Muscle of back (tissue), 11 donors: ENCODE data around the gene EIF4E1B. TPM values are rescaled to one million over a fixed set of nuclear protein-coding genes. Genes with fewer than 3 reads are reported as not detected.
A peak's percentile ranks its signal among the peaks of the same experiment; 100 is the strongest.

ENCODE experiments used
- DNase-seq, 3 donors: peaks; one replicate each; pipeline versions ENCODE4 v3.0.0 to v3.0.0-alpha.2; 2013
- polyA plus RNA-seq, 10 donors: library from polyadenylated mRNA; unstranded; fragments of 120-200 nt; gene quantifications; one replicate each; pipeline ENCODE4 v1.2.1, GENCODE V29; 2013; ENCODE audit not compliant: insufficient read length in 10 of 10

The EIF4E1B gene
- polyA plus RNA-seq, 10 donors, result 0.05 to 0.17 TPM; not detected in 8

DNA sequence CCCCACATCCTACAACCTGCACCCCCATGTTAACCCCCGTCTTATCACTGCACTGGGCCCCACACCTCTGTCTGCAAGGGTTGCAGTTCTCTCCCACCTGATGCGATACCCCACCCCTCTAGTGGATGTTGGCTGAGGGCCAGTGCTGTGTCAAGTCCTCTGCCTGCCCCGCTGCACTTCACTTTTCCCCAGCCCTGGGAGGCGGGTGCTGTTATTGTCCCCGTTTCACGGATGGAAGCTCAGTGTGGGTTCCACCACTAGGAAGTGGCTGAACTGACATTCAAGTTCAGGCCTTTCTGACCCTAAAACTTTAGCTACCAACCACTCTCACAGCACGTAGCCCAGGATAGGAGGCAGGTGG, 3.6 kb upstream of the EIF4E1B start:
- DNase-seq, result no peak

DNA sequence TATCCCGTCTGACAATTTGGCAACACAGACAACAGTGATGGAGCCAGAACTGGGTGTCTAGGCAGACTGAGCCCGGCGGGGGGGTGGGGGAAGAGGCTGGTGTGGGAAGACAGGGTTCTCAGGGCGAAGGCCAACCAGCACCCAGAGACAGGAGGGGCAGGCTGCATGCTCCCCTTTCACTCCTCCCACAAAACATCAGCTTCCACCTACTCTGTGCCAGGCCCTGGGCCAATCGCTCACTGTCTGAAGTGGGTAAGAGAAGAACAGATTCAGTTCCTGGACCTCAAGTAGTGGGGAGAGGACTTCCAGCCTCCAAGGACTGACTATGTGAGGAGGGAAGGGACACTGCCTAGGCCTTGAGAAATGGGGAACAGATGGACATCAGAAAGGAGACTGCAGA, 2.9 kb upstream of the EIF4E1B start:
- no peak for DNase-seq

DNA sequence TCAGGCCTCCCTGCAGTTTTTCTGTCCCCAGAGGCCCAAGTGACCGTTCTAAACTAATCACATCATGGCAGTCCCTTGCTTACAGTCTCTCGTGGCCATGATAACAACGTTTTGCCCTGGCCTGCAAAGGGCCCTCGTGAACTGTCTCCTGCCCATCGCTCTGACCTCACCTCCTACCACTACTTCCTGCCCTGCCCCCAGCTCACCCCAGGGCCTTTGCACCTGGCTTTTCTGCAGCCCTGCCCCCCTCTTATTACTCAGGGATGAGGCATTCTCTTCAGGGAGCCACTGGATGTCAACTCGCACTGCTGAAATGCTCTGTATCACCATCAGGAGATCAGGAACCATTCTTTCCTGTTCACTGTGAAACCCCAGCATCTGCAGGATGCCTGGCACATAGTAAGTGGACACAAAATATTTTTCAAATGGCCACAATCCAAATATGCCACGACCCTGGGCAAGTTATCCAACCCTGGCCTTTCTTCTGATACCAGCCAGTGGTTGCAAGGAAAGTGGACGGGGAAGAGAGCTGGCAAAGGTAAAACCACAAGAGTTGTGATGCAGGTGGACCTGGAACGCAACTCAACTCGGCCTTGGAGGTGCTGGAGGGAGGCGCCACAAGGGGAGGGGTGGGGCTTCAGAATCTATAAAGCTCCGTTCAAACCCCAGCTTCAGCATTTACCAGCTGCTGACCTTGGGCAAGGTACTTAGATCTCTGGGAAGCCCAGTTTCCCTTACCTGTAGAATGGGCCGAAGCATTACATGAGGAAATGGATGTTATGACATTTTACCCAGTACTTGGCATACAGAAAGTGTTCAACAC, 1.9 kb upstream of the EIF4E1B start:
- DNase-seq, result no peak

DNA sequence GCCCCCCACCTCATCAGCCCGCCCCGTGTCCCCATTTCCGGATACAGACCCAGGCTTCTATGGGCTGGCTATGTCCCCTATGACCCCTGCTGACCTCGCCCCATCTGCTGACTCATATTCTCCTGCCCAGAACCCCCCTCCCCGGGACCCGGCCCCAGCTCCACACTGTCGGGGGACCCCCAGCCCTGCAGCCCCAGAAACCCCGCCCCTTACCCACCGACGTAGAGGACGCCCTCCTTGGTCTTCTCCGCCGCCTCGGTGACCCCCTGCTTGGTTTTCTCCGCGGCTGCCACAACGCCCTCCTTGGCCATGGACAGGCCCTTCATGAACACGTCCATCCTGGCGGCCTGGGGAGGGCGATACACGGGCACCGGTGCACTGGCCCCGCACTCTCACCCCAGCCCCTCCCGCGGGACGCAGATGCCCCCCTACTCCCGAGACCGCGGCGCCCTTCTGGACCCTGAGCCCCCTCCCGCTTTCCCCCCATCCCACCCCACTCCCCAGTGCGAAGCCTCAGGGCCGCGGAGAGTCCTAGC, 1.1 kb upstream of the EIF4E1B start:
- no peak for DNase-seq

DNA sequence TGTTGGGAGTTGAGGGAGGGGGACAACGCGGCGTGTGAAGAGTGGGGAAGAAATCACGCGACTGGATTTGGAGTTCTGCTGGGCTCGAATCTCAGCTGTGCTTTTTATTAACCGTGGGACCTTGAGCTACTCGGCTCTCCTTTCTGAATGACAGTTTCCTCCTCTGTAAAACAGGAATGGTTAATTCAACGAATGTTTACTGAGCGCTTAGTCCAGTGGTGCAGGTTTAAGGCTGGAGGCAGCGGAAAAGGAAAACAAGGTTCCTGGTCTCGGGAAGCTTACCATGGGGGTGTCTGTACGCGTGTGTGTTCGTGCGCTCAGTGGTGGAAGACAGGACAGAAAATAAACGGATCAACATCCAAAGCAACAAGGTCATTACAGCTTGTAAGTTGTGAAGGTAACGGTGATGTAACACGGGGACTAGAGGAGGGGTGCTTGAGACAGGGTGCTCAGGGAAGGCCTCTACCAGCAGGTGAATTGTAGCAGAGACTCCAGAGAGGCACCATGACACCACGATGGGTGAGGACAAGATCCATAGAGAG, 277 bp downstream of the EIF4E1B start:
- no peak for DNase-seq

GRCh38 chr5:176631383-176632200, 1.1 kb downstream of the EIF4E1B start:
- DNase-seq, result no peak

- DNase-seq, result no peak
Measured at GRCh38 chr5:176632745-176633144, 2.3 kb downstream of the EIF4E1B start.

DNA sequence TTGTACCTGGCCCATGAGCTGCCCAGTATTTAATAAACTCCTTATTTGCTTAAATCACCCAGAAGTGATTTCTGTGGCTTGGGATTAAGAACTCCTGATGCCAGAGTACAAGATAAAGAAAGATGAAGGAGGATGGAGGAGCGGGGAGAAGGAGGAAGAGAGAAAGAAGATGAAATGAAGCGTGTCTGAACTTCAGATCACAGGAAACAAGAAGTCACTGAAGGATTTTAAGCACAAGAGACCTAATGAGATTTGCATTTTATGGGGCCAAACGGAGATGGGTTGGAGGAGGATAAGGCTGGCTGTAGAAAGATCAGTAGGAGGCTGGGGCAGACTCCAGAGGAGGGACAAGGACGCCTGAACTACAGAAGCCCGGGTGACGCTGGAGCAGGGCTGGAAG, 3.1 kb downstream of the EIF4E1B start:
- no peak for DNase-seq

DNA sequence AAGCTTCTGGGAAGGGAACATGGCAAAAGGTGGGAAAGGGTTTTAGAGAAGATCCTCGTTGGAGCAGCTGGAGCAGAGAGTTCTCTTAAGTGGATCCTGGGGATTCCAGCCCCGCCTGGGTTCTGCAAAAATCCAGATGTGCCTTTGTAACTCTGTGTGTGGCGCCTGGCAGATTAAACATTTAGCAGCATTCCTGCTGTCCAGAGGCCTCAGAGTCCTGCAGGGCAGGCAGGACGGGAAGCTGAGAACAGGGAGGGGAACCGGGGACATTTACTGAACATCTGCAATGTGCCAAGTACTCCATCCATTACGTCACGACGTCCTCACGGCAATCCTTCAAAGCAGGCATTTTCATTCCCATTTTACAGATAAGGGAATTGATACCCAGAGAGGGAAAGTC, 6.0 kb downstream of the EIF4E1B start:
- no peak for DNase-seq

GRCh38 chr5:176637556-176637955, 7.1 kb downstream of the EIF4E1B start:
- DNase-seq, result no peak

- no peak for DNase-seq
Measured at GRCh38 chr5:176638437-176638836, 8.0 kb downstream of the EIF4E1B start.

DNA sequence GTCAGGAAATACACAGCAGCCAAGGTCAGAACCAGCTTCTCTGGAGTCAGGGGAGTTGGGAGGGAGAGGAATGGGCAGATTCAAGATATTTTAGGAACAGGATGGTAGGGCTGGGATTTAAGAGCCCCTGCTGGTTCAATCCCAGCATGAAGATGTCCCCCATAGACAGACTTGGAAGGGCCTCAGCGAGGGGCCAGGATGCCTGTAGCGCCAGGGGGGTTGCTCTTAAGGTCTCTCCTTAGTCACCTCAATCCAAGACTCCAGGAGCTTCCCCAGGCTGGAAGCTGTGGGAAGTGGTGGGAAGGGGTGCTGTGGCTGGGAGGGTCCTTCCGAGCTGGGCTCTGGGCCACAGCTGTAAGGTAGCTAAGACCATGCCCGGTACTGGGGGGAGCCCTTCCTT, 8.7 kb downstream of the EIF4E1B start:
- no peak for DNase-seq

- peak in 2 of 3 donors; percentile 20 to 53 for DNase-seq
Measured at GRCh38 chr5:176639981-176640380, 9.5 kb downstream of the EIF4E1B start.

- no peak for DNase-seq
Measured at GRCh38 chr5:176640616-176641015, 10.1 kb downstream of the EIF4E1B start.

GRCh38 chr5:176642675-176643490, 12.4 kb downstream of the EIF4E1B start:
- DNase-seq, result no peak

DNA sequence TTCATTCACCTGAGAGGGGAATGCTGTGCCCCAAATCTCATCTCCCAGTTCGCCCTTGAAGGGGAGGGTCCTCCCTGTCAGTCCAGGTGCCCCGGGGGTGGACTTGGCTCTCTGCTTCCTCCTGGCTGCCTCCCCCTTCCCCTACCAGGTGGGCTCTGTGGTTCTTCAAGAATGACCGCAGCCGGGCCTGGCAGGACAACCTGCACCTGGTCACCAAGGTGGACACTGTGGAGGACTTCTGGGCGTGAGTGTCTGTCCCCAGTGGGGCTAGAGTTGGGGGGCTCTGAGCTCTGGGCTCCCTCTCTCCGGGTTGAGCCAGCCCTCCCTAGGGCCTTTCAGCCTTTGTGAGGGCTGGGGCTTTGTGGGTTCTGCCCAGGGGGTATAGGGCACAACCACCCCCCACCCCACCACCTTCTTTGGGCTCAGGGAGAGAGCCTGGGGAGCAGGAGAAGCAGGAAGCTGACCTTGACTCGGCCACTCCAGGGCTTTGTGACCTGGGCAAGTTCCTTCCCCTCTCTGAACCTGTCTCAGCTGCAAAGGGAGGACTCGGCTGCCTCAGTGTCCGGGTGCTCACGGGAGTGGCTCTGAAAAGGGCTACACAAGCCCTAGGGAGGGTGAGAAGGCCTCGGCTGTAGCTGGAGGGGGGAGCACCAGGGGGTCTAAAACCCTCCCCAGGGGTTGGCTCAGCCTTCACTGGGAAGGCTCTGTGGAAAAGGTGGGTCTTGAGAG, 13.2 kb downstream of the EIF4E1B start:
- no peak for DNase-seq

DNA sequence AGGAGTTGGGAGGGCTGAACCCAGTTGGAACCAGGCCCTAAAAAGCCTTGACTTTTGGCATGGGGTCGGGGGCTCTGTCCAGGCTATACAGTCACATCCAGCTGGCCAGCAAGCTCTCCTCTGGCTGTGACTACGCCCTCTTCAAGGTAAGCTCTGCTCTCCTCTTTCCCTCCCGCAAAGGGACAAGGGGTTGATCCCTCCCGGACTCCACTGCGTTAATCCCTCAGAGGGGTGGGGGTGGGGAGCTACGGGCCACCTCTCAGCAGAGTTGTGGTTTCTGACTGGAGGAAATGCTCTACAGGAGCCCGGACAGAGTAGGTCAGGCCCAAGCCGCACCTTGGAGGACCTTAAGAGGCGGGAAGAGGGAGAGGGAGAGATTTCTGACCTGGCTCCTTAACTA, 13.8 kb downstream of the EIF4E1B start:
- DNase-seq, result no peak

DNA sequence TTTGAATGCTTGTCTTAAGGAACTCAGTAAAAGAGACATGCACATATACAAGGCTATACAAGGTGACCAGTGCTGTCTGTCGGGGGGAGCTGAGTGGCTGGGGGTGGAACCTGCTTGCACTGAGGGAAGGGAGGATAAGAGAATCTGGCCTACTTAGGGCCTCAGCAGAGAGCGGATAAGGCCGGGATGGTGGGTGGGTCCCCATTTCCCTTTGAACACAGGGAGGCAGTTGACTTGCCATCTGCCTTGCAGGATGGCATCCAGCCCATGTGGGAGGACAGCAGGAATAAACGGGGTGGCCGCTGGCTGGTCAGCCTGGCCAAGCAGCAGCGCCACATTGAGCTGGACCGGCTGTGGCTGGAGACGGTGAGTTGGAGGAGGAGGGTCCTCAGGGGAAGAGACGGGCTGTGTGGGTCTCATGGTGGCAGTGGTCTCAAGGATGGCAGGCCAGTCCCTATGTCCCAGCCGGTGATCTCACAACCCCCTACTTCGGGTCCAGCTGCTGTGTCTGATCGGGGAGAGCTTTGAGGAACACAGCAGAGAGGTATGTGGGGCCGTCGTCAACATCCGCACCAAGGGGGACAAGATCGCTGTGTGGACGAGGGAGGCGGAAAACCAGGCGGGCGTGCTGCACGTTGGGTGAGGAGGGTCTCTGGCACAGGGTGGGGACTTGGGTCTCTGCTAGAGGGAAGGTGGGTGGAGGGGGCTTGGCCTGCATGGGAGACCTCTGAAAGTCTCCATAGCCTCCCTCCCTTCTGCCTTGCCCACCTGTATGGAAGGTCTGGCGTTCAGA, 14.6 kb downstream of the EIF4E1B start:
- DNase-seq, result no peak

GRCh38 chr5:176646049-176646706, 15.7 kb downstream of the EIF4E1B start:
- DNase-seq, result no peak

DNA sequence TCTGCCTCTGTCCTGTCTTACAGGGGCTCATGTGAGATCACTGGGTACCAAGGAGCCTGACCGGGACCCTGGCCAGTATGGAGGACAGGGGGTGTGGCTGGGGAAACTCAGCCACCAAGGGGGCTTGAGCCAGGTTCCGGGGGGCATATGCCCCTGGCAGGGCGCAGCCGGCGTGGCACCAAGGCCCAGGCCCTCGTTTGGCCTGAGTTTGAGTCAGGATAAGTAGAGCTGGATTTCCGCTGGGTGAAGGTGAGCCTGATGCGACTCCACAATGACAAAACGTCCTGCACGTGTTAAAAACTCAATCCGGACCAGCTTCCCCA, 16.2 kb downstream of the EIF4E1B start:
- no peak for DNase-seq
